NCI-H446 (cell line): ENCODE measurements around the gene NKPD1.

Source experiments
- DNase-seq, 2 experiments: peaks; one replicate each; lab custom pipeline; 2025; lab: John Stamatoyannopoulos, UW

NKPD1 gene

GRCh38 chr19:45160870-45161737 is at the start of gene NKPD1:
TSS of gene NKPD1 (minus strand) at chr19:45160982. CDS start at chr19:45160150, 832 bp downstream.
- DNase-seq = no peak

GRCh38 chr19:45206328-45206727 is 45.5 kb upstream of the NKPD1 start:
- DNase-seq = no peak

GRCh38 chr19:45205810-45206209 is 45.0 kb upstream of the NKPD1 start:
- DNase-seq = no peak

GRCh38 chr19:45202637-45203036 is 41.9 kb upstream of the NKPD1 start:
- DNase-seq = no peak

GRCh38 chr19:45200568-45200967 is 39.8 kb upstream of the NKPD1 start:
- peak in 1 of 2 experiments; percentile 16 for DNase-seq

- no peak for DNase-seq
Measured at GRCh38 chr19:45195764-45196163, 35.0 kb upstream of the NKPD1 start.

GRCh38 chr19:45191375-45191774 is 30.6 kb upstream of the NKPD1 start:
- DNase-seq = no peak

- DNase-seq = no peak
Measured at GRCh38 chr19:45189971-45190370, 29.2 kb upstream of the NKPD1 start.

GRCh38 chr19:45187421-45188100 is 26.8 kb upstream of the NKPD1 start:
- DNase-seq = peak in 1 of 2 experiments; percentile 39

GRCh38 chr19:45186509-45187334 is 25.9 kb upstream of the NKPD1 start:
- DNase-seq = no peak

- DNase-seq = no peak
Measured at GRCh38 chr19:45184115-45184514, 23.3 kb upstream of the NKPD1 start.

GRCh38 chr19:45182758-45183157 is 22.0 kb upstream of the NKPD1 start:
- DNase-seq = no peak

- DNase-seq = no peak
Measured at GRCh38 chr19:45180936-45181335, 20.2 kb upstream of the NKPD1 start.

GRCh38 chr19:45179892-45180370 is 19.1 kb upstream of the NKPD1 start:
- DNase-seq = no peak

- DNase-seq = peak in 1 of 2 experiments; percentile 34
Measured at GRCh38 chr19:45179072-45179891, 18.5 kb upstream of the NKPD1 start.

- peak; percentile 99 to 100 for DNase-seq
Measured at GRCh38 chr19:45178262-45179071, 17.7 kb upstream of the NKPD1 start, which contains the start of gene BLOC1S3. TSS of gene BLOC1S3 (plus strand) at chr19:45178784. CDS start at chr19:45179297, 513 bp downstream.

- no peak for DNase-seq
Measured at GRCh38 chr19:45177817-45178261, 17.1 kb upstream of the NKPD1 start, which contains the start of gene TRAPPC6A. TSS of gene TRAPPC6A (minus strand) at chr19:45178237. CDS start at chr19:45178218, 19 bp downstream.

- no peak for DNase-seq
Measured at GRCh38 chr19:45175515-45176345, 14.9 kb upstream of the NKPD1 start.

GRCh38 chr19:45173816-45174215 is 13.0 kb upstream of the NKPD1 start:
- DNase-seq = no peak
